Non-pigmented ciliary epithelial cell (primary cell): ENCODE results near the gene MTHFD1.
"Not testable (repeated sequence)": the region's sequence is repeated elsewhere in the genome, so short reads cannot be mapped to it uniquely, and the experiment has no call there.

Source experiments
- DNase-seq: peaks from one replicate; pipeline ENCODE4 v3.0.0-alpha.2; 2010; ENCODE audit warnings: low read depth

MTHFD1 gene

DNA sequence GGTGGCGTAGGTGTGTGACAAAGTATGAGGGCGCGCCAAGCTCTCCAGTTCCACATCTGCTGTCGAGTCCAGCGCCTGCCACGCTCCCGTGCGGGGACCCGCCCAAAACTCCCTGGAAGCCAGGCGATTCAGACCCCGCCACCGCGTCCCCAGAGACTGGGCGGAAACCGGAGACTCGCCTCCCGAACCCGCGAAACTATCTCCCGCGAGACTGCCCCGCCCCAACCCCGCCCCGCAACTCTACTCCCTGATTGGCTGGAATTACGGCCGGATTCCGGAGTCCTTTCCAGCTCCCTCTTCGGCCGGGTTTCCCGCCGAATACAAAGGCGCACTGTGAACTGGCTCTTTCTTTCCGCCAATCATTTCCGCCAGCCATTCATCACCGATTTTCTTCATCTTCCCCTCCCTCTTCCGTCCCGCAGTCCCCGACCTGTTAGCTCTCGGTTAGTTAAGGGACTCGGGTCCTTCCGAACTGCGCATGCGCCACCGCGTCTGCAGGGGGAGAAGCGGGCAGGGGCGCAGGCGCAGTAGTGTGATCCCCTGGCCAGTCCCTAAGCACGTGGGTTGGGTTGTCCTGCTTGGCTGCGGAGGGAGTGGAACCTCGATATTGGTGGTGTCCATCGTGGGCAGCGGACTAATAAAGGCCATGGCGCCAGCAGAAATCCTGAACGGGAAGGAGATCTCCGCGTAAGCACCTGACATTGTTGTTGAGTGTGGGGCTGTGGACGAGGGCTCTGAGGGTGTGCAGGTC is at the start of gene MTHFD1:
Gene MTHFD1, plus strand, starts transcription at position 572 of the 751 bp plus-strand sequence. Its CDS starts 75 bp downstream, at position 647.
- peak; percentile 98 for DNase-seq

DNA sequence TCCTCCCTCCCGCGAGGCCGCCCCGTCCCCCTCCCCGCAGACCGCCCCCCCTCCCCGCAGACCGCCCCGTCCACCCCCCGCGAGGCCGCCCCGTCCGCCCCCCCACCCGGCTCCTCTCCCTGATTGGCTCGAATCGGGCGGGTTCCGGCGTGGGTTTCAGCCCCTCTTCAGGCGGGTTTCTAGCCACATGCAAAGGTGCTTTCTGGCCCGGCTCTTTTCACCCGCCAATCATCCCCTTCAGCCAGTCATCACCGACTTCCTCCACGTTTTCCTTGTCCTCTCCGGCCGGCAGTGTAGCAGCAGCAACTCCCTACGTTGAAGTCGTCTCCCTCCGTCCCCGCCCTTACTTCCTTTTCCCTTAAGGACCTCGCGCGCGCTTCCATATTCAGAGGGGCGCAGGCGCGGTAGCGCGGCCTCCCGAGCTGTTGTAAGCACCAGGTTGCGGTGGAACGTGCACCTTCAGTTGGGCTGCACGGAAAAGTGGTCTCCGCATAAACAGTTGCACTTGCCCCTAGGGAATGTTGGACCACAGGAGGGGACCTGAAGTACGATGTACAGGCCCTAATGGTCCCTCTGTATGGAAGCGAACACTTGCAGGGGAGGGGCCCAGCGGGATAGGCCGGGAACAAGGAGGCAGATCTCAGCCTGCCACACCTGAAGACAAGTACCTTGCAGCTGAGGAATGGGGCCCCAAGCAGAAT is 49.4 kb upstream of the MTHFD1 start:
- peak; percentile 96 for DNase-seq

DNA sequence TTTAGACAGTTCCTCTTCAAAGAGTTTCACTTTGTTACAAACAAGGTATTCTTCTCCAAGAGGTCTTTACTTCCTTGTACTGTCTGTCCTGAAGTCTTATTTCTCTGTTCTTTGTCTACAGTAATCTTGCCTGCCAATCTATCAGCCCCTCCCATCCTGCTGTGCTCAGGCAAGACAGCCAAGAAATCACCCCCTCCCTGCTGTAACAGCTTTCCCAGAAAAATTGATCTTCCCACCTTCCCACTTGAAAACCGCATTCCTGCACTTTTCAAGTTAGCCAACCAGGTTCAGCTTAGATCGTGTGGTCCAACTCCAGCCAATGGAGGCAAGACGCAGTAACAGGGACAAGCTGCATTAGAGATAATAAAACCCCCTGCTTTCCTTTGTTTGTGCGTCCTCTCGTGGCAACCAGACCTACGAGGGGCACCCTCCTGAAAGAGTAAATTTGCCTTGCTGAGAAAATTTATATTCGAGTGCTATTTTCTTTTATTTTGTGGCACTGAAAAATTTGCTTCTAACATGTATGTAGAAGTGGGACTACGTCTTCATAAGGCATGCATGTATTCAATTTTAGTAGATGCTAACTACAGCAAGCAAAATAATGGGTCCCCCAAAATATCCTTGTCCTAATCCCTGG is 47.5 kb upstream of the MTHFD1 start:
- no peak for DNase-seq

DNA sequence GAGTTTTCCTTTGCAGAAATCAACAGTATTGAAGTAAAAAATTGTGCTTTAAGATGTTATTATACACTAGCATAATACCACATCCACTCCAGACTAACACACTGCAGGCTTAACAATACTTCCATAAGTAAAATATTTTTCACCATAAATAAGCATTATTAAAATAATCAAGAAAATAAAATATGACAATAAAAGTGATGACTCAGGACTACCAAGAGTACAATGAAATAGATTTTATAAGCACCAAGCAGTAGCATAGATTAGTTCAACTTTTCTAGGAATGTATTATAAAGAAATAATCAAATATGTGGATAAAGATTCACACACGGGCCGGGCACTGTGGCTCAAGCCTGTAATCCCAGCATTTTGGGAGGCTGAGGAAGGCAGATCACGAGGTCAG is 40.4 kb upstream of the MTHFD1 start:
- DNase-seq: no peak

DNA sequence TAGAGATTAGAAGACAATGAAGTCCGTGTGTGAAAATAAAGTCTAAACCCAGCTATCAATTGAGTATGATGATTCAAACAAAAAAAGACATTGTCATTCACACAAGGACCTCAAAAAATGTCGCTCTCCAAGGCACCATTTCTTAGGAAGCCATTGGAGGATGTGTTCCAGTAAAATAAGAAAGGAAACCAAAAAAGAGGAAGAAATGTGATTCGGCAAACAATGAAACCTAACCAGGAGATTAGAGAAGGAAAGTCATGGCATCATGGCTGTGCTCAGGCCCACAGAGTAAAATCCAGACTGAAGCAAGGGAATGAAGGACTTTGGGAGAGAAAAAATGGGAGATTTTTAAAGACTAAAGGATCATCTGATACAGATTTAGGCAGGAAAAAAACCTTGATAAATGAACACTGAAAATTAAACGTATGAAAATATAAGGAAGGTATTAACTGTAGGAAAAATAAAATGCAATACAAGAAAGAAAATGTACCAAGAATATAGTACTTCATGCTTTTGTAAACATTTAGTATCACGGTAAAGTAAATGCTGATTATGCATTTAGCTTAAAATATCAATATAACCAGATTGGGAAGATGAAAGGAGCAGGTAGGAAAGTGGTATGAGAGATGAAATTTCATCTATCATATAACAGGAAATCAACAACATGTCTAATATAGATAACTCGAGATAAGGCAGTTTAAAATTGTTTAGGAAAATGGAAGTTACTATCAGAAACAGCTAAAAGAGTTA is 38.2 kb upstream of the MTHFD1 start:
- no peak for DNase-seq

DNA sequence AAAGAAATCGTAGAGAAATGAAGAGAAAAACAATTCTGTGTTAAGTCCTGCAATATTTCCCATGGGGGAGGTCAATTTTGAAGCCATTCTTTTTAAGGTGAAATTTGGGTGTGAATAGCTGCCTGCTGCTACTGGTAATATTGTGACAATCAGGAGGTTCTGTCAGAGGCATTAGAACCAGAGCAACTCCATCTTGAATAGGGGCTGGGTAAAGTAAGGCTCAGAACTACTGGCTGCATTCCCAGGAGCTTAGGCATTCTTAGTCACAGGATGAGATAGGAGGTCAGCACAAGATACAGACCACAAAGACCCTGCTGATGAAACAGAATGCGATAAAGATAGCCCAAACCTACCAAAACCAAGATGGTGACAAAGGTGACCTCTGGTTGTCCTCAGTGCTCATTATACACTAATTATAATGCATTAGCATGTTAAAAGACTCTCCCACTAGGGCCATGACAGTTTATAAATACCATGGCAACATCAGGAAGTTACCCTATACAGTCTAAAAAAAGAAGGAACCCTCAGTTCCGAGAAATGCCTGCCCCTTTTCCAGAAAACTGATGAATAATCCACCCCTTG is 24.8 kb upstream of the MTHFD1 start:
- DNase-seq: no peak

DNA sequence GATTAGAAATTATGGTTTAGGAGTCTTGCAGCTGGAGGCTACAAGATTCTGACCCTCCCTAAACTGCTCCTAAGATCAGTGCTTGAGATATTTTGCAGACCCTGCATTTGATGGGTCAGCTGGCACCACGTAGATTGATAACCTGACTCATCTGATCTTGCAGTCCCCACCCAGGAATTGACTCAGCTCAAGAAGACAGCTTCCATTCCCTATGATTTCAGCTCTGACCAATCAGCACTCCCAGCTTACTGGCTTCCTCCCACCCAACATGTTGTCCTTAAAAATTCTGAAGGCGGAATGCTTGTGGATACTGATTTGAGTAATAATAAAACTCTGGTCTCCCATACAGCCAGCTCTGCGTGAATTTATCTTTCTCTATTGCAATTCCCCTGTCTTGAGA is 23.2 kb upstream of the MTHFD1 start:
- DNase-seq: no peak

- DNase-seq: not testable (repeated sequence)
Measured at GRCh38 chr14:64365358-64365889, 22.7 kb upstream of the MTHFD1 start.

DNA sequence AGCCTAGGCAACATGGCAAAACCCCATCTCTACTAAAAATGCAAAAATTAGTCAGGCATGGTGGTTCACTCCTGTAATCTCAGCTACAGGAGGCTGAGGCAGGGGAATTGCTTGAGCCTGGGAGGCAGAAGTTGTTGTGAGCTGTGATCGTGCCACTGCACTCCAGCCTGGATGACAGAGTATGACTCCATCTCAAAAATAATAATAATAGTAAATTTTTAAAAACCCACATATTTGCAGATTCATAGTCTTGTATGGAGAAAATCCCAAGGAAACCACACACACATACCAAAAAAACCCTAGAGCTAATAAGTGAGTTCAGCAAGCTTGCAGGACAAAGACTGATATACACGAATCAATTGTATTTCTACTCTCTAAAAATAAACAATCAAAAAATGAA is 19.0 kb upstream of the MTHFD1 start:
- no peak for DNase-seq

DNA sequence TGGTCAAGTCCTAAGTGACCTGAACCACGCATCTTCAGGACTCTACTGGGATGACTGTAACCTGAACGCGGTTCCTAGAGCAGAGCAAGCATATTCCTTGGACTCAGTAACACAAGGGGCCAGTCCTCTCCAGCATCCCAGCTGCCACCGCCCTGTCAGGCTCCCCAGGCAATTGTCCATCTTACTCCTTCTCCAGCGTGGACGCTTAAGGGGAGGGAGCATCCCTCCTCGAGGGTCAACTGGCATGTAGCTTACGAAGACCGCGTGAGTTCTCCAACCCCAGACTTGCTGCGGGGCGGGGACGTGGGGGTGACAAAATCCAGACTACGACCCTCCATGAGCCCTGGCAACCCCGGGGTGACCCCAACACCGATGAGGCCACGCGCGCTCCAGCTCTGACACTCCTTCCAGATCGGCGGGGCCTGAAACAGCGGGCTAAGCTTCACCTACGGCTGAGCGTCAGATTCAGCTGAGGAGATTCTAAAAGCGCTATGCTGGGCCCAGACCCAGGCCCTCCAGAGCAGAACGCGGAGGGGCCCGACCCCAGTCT is 846 bp upstream of the MTHFD1 start:
- DNase-seq: no peak

GRCh38 chr14:64388533-64389285 is 556 bp downstream of the MTHFD1 start:
- DNase-seq: no peak

DNA sequence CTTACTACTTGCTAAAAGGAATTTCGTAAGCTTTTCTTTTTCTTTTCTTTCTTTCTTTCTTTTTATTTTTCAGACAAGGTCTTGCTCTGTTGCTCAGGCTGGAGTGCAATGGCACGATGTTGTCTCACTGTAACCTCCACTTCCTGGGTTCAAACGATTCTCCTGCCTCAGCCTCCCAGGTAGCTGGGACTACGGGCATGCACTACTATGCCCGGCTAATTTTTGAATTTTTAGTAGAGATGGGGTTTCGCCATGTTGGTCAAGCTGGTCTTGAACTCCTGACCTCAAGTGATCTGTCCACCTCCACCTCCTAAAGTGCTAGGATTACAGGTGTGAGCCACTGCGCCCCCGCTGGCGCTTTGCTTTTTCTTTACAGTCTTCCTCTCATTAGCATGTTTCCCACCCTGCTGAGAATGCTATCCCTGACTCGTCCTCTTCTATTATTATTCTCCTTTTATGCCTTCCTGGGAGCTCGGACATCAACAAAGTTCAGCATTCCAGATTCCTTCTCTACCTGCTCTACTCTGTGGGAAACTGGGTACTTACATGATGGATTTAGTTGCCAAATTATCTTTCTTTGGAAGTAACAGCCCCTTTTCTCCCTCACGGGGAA is 3.1 kb downstream of the MTHFD1 start:
- no peak for DNase-seq

- no peak for DNase-seq
Measured at GRCh38 chr14:64391986-64392385, 3.8 kb downstream of the MTHFD1 start.

GRCh38 chr14:64393189-64393726 is 5.1 kb downstream of the MTHFD1 start:
- DNase-seq: not testable (repeated sequence)

DNA sequence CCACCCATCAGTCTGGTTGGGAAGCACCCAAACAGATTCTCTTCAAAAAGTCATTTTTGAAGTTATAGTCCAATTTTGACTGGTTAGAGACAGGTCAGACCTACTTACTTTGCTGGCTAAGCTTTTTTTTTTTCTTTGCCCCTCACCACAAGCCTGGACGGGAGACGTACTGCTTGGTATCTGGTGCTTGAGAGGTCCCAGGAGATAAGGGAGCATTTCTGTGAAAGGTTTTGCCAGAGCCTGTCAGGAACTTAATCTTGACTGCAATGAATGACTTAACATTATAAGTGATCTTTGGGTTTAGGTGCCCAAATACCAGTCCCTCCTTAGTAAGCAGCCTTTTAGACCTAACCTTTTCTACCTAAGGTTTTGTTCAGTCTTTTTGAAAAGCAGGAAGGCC is 6.3 kb downstream of the MTHFD1 start:
- DNase-seq: no peak

GRCh38 chr14:64394977-64395633 is 7.0 kb downstream of the MTHFD1 start:
- DNase-seq: no peak

- no peak for DNase-seq
Measured at GRCh38 chr14:64400829-64401459, 12.8 kb downstream of the MTHFD1 start.

DNA sequence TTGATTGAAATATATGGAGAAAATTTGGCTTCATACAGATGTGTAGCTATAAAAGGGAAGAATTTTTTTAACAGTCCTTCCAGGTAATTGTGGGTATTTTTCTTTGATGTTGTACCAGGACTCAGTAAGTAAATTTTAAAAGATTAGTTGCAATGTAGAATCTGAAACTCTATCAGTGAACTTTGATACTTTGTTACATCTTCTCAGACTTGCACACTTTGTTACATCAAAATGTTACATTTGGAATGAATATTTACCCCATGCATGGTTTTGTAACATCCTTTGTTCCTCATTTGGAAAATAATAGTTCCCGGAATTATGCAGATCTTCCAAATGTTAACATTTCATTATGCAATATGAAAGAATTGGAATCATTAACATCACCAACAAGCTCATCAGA is 13.8 kb downstream of the MTHFD1 start:
- DNase-seq: no peak

- DNase-seq: no peak
Measured at GRCh38 chr14:64405295-64405694, 17.1 kb downstream of the MTHFD1 start.
